CD14-positive monocyte (primary cell): ENCODE data around the gene DGKB. TPM values are rescaled to one million over a fixed set of nuclear protein-coding genes. Genes with fewer than 3 reads are reported as not detected.

Experiments
- DNase-seq, 3 donors: peaks; one replicate each; pipeline ENCODE4 v3.0.0-alpha.2; 2011 to 2022
- H2AFZ ChIP-seq: 2 replicates; pipeline ENCODE4 v1.6.0; 2012; ENCODE audit warnings: mild to moderate bottlenecking, low read depth, low read length, inconsistent platforms; ENCODE audit not compliant: insufficient read depth, poor library complexity, severe bottlenecking
- H3K27ac ChIP-seq, 2 donors: 1 replicate in 1 of 2; 2 replicates in 1 of 2; pipeline ENCODE4 v1.5.1; 2012 to 2013; ENCODE audit warnings: low read length in 2 of 2, control low read depth in 1 of 2, inconsistent platforms in 1 of 2, low read depth in 1 of 2, mild to moderate bottlenecking in 1 of 2
- H3K27me3 ChIP-seq, 2 donors: one replicate each; pipeline versions ENCODE4 v1.6.0 to v1.6.1; 2011 to 2013; ENCODE audit warnings: low read length in 2 of 2; ENCODE audit not compliant: control insufficient read depth in 2 of 2, insufficient read depth in 2 of 2
- H3K36me3 ChIP-seq, 2 donors: replicated peaks in 1 of 2; 1 replicate in 1 of 2; 2 replicates in 1 of 2; pipeline versions ENCODE4 v1.5.1 to v1.6.1; 2012 to 2013; ENCODE audit warnings: low read length in 2 of 2, control low read depth in 1 of 2, inconsistent platforms in 1 of 2, mild to moderate bottlenecking in 1 of 2; ENCODE audit not compliant: insufficient read depth in 2 of 2, control insufficient read depth in 1 of 2
- H3K4me1 ChIP-seq, 2 donors: 1 replicate in 1 of 2; 2 replicates in 1 of 2; pipeline versions ENCODE4 v1.5.1 to v1.6.1; 2012 to 2013; ENCODE audit warnings: low read length in 2 of 2, control low read depth in 1 of 2, inconsistent platforms in 1 of 2, mild to moderate bottlenecking in 1 of 2, moderate library complexity in 1 of 2; ENCODE audit not compliant: insufficient read depth in 2 of 2, control insufficient read depth in 1 of 2
- H3K4me2 ChIP-seq: replicated peaks from 2 replicates; pipeline ENCODE3; 2012; ENCODE audit warnings: low read length, moderate library complexity, mild to moderate bottlenecking; ENCODE audit not compliant: poor library complexity, severe bottlenecking; ENCODE audit errors: extremely low read depth
- H3K4me3 ChIP-seq, 3 experiments: fragments of 200-600 bp in 1 of 3; sonication (generic) in 1 of 3; replicated peaks in 1 of 3; 1 replicate in 2 of 3; 2 replicates in 1 of 3; pipeline ENCODE4 v1.5.1; 2011 to 2013; ENCODE audit warnings: low read length in 3 of 3, mild to moderate bottlenecking in 3 of 3, control low read depth in 2 of 3, low read depth in 2 of 3, inconsistent platforms in 1 of 3, moderate library complexity in 1 of 3
- H3K79me2 ChIP-seq: 2 replicates; pipeline ENCODE4 v1.6.0; 2012; ENCODE audit warnings: mild to moderate bottlenecking, control low read depth, inconsistent platforms, low read length, moderate library complexity; ENCODE audit not compliant: insufficient read depth
- H3K9ac ChIP-seq: 2 replicates; pipeline ENCODE4 v1.6.0; 2017; ENCODE audit warnings: low read length, mild to moderate bottlenecking; ENCODE audit not compliant: insufficient read depth, poor library complexity, severe bottlenecking
- H3K9me3 ChIP-seq, 2 donors: replicated peaks in 1 of 2; 1 replicate in 1 of 2; 2 replicates in 1 of 2; pipeline versions ENCODE4 v1.5.1 to v1.6.1; 2012 to 2013; ENCODE audit warnings: low read length in 2 of 2, control low read depth in 1 of 2; ENCODE audit not compliant: control insufficient read depth in 1 of 2, insufficient read depth in 1 of 2
- H4K20me1 ChIP-seq: 2 replicates; pipeline ENCODE4 v1.6.0; 2012; ENCODE audit warnings: mild to moderate bottlenecking, low read length, control low read depth, moderate library complexity; ENCODE audit not compliant: insufficient read depth
- H3K27ac Mint-ChIP-seq, 7 donors: one replicate each; pipeline ENCODE4 v1.8.0; 2020; ENCODE audit warnings: mild to moderate bottlenecking in 7 of 7, mixed read lengths in 7 of 7, moderate library complexity in 6 of 7, inconsistent platforms in 2 of 7
- H3K27me3 Mint-ChIP-seq, 3 donors: one replicate each; pipeline ENCODE4 v1.8.0; 2021 to 2022; ENCODE audit warnings: low read depth in 3 of 3, mild to moderate bottlenecking in 3 of 3, mixed read lengths in 3 of 3, moderate library complexity in 3 of 3, inconsistent platforms in 1 of 3
- H3K36me3 Mint-ChIP-seq, 2 donors: one replicate each; pipeline ENCODE4 v1.8.0; 2020; ENCODE audit warnings: mixed read lengths in 2 of 2, inconsistent platforms in 1 of 2, mild to moderate bottlenecking in 1 of 2
- H3K4me1 Mint-ChIP-seq: one replicate; pipeline ENCODE4 v1.8.0; 2020; ENCODE audit warnings: mild to moderate bottlenecking, mixed read lengths
- H3K4me3 Mint-ChIP-seq, 2 donors: one replicate each; pipeline ENCODE4 v1.8.0; 2020; ENCODE audit warnings: mild to moderate bottlenecking in 2 of 2, mixed read lengths in 2 of 2, moderate library complexity in 1 of 2
- H3K9me3 Mint-ChIP-seq, 7 donors: one replicate each; pipeline ENCODE4 v1.8.0; 2020 to 2022; ENCODE audit warnings: mixed read lengths in 7 of 7, mild to moderate bottlenecking in 6 of 7, moderate library complexity in 6 of 7, inconsistent platforms in 2 of 7
- CTCF ChIP-seq: fragments of 200-600 bp; IDR thresholded peaks from one replicate; pipeline ENCODE4 v1.8.0; 2022; ENCODE audit warnings: antibody characterized with exemption, mild to moderate bottlenecking
- WGBS: methylation state at CpG from one replicate; pipeline ENCODE4 v1.1.5; 2013; ENCODE audit warnings: missing lambda C conversion rate; ENCODE audit not compliant: insufficient coverage; 5-methylcytosine and 5-hydroxymethylcytosine counted together
- intact Hi-C, 2 donors: fragments of 100-400 bp; cut with micrococcal nuclease; formaldehyde crosslinking; loops; one replicate each; pipeline versions ENCODE4 v1.15.0 to v1.15.1; 2023
- polyA plus RNA-seq, 3 donors: library from polyadenylated mRNA; depleted of rRNA in 1 of 3; unstranded in 2 of 3; stranded (reverse) in 1 of 3; fragments of 300-500 nt in 2 of 3; fragments of >200 nt in 1 of 3; fragmentation: Illumina TruSeq in 2 of 3; gene quantifications; 1 replicate in 2 of 3; 2 replicates in 1 of 3; pipeline ENCODE4 v1.2.3, GENCODE V29; 2012 to 2021

The DGKB gene
- polyA plus RNA-seq, 3 donors = not detected

- Mint-ChIP-seq H3K4me1 (no peaks in the 10 kb centered on the region), H3K27ac (no peak overlapping the region), H3K27me3 (no peaks in the 10 kb centered on the region), H3K4me3 (no peak overlapping the region), H3K9me3 (peaks cover 0 to 5% (median 0%) of the 10 kb centered on the region in 7 donors), H3K36me3 (no peaks in the 10 kb centered on the region)
- Histone ChIP-seq H3K36me3 (no peaks in the 10 kb centered on the region), H3K79me2 (no peaks in the 10 kb centered on the region), H3K9ac (no peak overlapping the region), H3K27ac (no peak overlapping the region), H3K27me3 (no peaks in the 10 kb centered on the region), H3K4me2 (no peak overlapping the region), H3K9me3 (no peaks in the 10 kb centered on the region), H3K4me1 (no peaks in the 10 kb centered on the region), H3K4me3 (no peak overlapping the region), H2AFZ (no peak overlapping the region), H4K20me1 (no peaks in the 10 kb centered on the region)
- WGBS = no CpG with 5 or more reads among the region's 1 CpG
- no peak for TF ChIP-seq CTCF
- no peak for DNase-seq
- intact Hi-C loops = no loop called here
Measured at GRCh38 chr7:14218338-14218737, 684.2 kb downstream of the DGKB start.

GRCh38 chr7:14209896-14210484, 692.6 kb downstream of the DGKB start:
- Histone ChIP-seq H3K4me3 (no peak overlapping the region), H3K9me3 (peaks cover 0 to 4% of the 10 kb centered on the region in 2 donors), H2AFZ (no peak overlapping the region), H3K4me1 (no peaks in the 10 kb centered on the region), H3K36me3 (no peaks in the 10 kb centered on the region), H3K79me2 (no peaks in the 10 kb centered on the region), H3K27ac (no peak overlapping the region), H3K9ac (no peak overlapping the region), H4K20me1 (no peaks in the 10 kb centered on the region), H3K27me3 (no peaks in the 10 kb centered on the region), H3K4me2 (no peak overlapping the region)
- H3K27ac Mint-ChIP-seq = no peak overlapping the region
- no CpG with 5 or more reads among the region's 1 CpG for WGBS
- H3K4me1 Mint-ChIP-seq = no peaks in the 10 kb centered on the region
- peaks cover 0 to 5% (median 2%) of the 10 kb centered on the region in 7 donors for H3K9me3 Mint-ChIP-seq
- no peak for TF ChIP-seq CTCF
- H3K27me3 Mint-ChIP-seq = no peaks in the 10 kb centered on the region
- no peaks in the 10 kb centered on the region for H3K36me3 Mint-ChIP-seq
- intact Hi-C loops = no loop called here
- DNase-seq = no peak
- H3K4me3 Mint-ChIP-seq = no peak overlapping the region
